GM19238 (cell line): ENCODE measurements around the gene FCGR3B.
"Not testable (repeated sequence)": the region's sequence is repeated elsewhere in the genome, so short reads cannot be mapped to it uniquely, and the experiment has no call there.

ENCODE experiments used
- DNase-seq: peaks from one replicate; pipeline ENCODE4 v3.0.0; 2011; ENCODE audit warnings: low spot score; ENCODE audit not compliant: insufficient read length

The FCGR3B gene

DNA sequence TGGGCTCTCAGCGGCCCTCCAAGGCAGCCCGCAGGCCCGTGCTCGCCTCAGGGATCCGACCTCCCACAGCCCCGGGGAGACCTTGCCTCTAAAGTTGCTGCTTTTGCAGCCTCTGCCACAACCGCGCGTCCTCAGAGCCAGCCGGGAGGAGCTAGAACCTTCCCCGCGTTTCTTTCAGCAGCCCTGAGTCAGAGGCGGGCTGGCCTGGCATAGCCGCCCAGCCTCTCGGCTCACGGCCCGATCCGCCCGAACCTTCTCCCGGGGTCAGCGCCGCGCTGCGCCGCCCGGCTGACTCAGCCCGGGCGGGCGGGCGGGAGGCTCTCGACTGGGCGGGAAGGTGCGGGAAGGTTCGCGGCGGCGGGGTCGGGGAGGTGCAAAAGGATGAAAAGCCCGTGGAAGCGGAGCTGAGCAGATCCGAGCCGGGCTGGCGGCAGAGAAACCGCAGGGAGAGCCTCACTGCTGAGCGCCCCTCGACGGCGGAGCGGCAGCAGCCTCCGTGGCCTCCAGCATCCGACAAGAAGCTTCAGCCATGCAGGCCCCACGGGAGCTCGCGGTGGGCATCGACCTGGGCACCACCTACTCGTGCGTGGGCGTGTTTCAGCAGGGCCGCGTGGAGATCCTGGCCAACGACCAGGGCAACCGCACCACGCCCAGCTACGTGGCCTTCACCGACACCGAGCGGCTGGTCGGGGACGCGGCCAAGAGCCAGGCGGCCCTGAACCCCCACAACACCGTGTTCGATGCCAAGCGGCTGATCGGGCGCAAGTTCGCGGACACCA, 25.0 kb downstream of the FCGR3B start:
- not testable (repeated sequence) for DNase-seq

DNA sequence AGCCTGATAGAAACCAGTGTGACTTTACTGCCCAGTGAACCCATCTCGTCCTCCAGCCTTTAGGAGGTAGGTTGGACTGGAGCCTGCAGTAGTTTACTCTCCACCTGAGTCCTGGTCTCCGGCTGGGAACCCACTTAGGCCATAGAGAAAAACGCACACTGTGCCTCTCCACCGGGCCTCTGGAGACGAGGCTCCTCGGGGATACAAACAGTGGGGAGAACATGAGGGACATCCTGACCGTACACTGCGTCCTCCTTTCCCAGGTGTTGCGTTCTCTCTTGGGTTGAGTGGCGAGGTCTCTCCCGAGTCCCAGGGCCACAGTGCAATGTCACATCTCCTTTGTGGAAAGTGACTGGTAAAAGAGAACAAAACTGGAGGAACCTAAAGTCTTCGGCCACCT, 26.0 kb downstream of the FCGR3B start:
- DNase-seq: not testable (repeated sequence)

DNA sequence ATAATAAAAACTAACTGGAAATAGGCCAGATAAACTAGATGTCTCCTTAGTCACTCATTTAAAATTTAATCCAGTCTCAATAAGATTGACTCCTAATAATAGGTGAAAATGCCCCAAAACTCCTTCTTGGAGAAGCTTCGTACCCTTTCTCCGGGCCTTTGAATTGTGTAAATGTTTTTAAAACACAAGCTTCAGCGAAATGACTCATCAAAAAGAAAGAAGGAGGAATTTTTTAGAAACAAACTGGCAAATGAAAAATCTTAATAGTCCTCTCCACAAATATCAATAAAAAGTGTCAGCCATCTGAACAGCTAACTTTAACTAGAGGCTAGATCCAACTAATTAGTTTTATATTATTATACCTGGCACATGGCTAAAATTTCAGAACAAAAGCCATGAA, 33.9 kb downstream of the FCGR3B start:
- DNase-seq: not testable (repeated sequence)

DNA sequence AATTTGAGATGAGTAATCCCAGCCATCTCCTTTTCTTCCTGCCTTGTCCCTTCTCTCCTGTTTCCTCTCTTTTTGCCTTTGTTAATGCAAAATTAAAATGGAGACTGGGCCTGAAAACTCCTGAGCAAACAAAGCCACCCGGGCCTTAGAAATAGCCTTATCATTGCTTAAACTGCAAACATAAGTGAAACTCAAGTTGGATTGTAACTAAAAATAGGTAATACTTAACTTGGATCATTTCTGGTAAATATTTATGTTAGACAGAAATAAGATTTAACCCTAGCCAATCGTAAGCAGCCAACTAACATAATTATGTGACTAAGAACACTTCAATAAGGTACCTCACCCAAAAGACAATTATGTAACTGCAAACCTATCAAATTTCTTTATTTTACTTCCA, 35.4 kb downstream of the FCGR3B start:
- not testable (repeated sequence) for DNase-seq

DNA sequence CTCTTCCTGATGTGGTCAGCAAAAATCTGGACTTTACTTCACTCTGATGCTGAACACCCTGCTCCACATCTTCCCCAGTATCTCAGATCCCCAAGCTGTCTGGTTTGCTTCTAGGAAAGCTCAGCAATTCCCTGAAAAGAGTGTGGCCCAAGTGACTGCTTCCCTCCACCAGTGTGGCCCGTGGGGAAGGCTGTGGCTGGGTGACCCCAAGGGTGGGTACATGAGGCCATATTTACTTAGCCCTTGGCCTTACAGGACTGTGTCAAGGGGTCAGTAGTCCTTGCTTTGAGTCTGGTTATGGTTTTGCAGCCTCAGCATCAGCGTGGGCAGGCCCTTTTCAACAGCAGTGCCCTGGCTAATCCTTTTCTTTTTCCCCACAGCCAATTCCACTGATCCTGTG, 35.8 kb downstream of the FCGR3B start:
- DNase-seq: not testable (repeated sequence)

DNA sequence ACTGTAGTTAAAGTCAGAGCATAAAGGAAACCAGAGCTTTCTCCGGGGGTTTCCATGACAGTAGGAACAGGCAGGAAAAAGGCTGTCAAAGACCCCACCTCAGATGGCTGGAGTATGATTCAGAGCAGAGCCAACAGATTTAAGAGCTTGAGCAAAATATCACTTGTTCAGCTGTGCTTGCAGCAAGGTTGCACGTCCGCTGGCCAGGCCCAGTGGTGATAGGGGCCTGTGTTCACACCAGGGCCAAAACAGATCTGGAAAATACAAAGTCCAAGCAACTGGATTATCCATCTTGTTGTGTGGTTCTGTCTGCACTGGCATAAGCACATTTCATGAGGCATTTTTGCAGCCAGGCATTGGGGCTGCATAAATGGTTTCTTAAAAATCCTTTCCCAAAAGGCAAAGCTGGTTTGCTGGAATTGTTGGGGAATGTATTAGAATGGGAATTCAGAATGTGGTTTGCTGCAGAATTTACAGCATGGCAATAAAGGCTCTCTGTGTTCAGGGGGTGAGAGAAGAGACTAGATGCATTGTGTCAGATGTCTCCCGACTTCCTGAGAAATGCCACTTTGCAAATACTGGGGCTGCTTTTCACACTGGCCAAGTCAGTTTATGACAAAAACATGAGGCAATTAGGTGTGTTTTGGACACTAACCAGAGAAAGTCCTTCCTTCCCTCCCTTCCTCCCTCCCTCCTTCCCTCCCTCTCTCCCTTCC, 36.5 kb downstream of the FCGR3B start:
- DNase-seq: not testable (repeated sequence)

DNA sequence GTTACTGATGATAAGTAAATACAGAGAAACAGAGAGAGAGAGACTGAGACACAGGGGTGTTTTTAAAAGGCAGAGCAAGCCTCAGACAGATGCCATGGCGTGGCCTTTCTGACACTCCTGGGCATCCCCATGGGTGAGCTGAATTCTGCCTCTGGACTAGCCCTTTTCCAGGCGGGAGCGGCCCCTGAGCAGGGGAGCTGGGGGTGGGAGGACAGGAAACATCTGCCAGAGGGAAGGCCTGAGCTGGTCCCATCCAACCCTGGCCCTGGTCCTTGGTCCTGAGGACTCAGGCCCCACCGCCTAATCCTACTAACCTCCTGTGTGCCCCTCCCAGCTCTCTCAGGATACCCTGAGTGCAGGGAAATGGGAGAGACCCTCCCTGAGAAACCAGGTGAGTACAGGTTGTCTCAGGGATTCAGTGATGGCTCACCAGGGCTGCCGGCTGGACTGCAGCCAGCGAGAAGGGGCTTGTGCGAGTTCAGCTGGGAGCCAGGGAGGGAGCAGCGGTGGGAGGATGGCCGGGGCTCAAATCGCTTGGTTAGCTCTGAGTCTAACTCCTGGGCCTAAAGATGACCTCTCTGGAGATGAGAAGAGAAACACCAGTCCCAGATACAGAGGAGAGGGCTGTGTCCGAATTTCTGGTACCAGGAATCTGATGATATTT, 37.8 kb downstream of the FCGR3B start:
- not testable (repeated sequence) for DNase-seq

DNA sequence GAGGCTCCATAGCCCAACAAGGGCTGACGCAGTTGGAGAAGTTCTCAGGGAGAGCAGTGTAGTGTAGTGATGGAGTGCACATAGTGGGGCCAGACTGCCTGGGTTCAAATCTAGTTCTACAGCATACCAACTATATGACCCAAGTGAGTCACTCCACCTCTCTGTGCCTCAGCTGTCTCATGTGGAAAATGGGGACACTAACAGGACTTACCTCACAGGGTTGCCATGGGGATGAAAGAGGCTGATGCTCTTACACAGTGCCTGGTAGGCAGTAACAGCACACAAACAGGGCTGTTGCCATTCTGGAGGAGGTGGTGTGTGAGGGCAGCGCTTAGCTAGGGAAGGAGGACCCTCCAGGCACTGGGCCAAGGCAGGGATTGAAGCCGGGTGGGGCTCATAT, 38.4 kb downstream of the FCGR3B start:
- not testable (repeated sequence) for DNase-seq

DNA sequence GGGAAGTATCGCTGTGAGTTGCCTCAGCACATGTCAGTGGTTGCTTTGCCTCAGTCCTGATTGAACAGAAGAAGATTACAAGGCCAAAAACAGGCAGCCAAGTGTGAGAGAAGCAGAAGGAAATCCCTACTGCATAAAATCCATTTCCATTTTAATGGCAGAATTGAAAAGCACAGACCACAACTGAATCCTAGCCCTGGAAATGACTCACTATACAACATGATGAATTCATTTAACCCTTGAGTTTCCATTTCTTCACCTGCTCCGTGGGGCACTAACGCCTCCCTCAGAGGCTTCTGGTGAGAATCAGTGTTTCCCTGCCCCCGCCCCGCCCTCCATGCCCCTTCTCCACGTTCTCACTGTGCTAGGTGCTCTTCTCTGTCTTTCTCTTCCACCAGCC, 41.1 kb downstream of the FCGR3B start:
- not testable (repeated sequence) for DNase-seq

DNA sequence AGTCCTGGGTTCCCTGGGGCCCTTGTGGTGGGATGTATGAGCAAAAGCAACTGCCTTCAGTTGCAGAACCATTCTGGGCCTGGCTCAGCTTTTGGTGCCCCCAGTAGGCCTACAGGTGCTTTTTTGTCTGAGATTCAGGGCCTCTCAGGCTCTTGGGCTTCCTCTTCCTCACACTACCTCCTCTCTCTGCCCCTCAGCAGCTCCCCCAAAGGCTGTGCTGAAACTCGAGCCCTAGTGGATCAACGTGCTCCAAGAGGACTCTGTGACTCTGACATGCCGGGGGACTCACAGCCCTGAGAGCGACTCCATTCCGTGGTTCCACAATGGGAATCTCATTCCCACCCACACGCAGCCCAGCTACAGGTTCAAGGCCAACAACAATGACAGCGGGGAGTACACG, 41.6 kb downstream of the FCGR3B start:
- DNase-seq: not testable (repeated sequence)

DNA sequence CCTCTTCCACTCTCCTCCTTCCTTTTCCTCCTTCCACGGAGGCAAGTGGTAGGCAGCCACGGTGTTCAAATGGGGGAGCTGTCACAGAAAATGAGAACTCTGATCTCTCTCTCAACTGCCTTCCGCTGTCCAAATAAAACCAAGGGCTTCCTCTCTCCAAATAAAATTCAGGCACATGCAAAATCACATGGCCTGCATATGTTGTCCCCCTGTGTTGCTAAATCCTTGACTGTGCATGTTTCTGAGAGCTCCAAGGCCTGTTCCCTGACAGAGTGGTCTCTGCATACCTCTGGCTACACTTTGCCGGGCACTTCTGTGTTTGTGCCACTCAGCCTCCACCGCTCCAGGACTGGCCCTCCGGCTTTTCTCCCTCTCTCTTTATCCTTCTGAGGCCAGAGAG, 42.4 kb downstream of the FCGR3B start:
- not testable (repeated sequence) for DNase-seq

DNA sequence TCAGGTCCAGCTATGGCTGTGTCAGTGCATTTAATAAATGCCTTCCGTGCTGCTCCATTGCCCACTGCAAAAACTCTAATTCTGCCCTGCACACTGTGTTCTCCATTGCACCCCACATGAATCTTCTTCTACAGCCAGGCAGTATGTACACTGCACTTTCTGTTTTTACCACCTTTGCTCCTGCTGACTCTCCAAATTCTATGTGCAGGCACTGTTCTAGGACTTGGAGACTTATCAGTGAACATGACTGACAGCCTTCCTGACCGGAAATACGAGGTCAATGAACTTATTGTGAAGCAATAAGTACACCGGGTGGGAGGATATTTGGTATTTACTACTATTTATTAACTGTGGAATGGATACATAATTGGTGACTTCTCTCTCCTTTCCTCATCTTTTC, 48.1 kb downstream of the FCGR3B start:
- not testable (repeated sequence) for DNase-seq

DNA sequence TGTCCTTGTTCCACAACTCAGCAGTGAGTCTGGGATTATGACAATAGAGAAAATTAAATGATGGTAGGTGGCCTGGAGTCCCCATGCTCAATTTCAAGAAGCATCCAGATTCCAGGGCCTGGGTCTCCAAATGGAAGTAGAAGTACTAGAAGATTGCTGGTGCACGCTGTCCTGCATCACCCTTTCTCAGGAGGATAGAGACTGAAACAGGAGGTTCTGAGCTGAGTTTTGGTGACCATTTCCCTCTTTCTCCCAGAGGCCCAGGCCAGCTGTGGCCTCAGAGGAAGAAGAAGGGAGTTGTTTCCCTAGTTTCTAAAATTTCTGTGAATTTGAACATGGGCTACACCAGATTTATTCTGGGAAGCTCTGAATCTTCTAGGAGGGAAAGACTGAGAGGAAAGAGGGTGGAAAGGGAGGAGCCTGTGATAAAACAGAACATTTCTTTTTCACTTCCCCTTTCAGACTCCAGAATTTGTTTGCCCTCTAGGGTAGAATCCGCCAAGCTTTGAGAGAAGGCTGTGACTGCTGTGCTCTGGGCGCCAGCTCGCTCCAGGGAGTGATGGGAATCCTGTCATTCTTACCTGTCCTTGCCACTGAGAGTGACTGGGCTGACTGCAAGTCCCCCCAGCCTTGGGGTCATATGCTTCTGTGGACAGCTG, 50.0 kb downstream of the FCGR3B start:
- DNase-seq: not testable (repeated sequence)

DNA sequence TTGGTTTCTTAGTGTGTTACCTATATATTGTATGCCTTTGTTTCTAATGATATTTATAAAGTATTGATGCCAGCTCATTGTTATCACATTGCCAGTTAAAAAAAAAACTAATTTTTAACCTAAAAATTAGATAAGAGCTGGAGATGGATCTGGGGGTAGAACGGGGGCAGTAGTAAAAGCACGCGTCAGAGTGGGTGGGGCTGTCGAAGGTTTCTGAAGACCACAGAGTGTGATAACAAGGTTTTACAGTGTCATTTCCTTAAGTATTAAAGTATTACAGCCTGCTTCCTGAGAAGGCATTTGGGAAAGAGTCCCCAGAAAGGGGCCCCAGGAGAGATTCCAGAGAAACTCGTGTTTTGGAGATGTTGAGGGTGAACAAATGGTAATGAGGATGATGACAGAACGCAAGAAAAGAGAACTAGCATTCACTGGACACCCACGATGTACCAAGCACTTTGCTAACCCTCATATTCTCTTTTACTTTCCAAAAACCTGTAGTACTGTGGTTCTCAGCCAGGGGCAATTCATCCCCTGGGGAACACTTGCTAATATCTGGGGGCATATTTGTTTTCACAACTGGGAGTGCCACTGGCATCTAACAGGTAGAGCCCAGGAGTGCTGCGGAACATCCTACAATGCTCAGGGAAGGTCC, 51.0 kb downstream of the FCGR3B start:
- DNase-seq: not testable (repeated sequence)

DNA sequence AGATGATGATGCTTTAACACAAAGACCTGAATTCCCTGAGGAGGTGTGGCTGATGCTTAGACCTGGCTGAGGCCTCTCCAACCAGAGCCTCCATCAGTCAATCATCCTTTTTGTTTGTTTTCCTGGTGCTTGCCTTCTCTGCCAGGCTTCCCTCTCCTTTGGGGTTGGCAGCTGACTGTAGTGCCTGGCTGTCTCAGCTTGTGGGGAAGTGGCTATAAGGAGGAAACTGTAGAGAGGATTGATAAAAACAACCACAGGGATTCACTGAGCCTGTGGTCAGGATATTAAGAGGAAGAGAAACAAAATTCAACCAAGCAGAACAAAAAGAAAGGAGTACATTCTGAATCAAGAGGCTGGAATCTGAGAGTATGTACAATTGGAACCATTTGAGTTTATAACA, 54.3 kb downstream of the FCGR3B start:
- DNase-seq: not testable (repeated sequence)
